Activated naive CD4-positive, alpha-beta T cell treated with anti-CD3 and anti-CD28 coated beads for 36 hours (primary cell): Measurements from ENCODE around the gene PCNA. TPM values are rescaled to one million over a fixed set of nuclear protein-coding genes. Genes with fewer than 3 reads are reported as not detected.

ENCODE experiments used
- CTCF ChIA-PET: fragments of 350-600 bp; sonication (Branson Sonifier 250); formaldehyde crosslinking; loops from one replicate; lab custom pipeline; 2021; ENCODE audit warnings: antibody characterized with exemption; lab: Charles Lee
- DNase-seq: peaks from one replicate; pipeline ENCODE4 v3.0.0-alpha.2; 2020
- H3K27ac Mint-ChIP-seq: one replicate; pipeline ENCODE4 v1.8.0; 2021; ENCODE audit warnings: mild to moderate bottlenecking, mixed read lengths
- H3K27me3 Mint-ChIP-seq: one replicate; pipeline ENCODE4 v1.8.0; 2021; ENCODE audit warnings: low read depth, mixed read lengths
- H3K36me3 Mint-ChIP-seq: one replicate; pipeline ENCODE4 v1.8.0; 2021; ENCODE audit warnings: low read depth, mixed read lengths
- H3K4me1 Mint-ChIP-seq: one replicate; pipeline ENCODE4 v1.8.0; 2021; ENCODE audit warnings: low read depth, mixed read lengths
- H3K4me3 Mint-ChIP-seq: one replicate; pipeline ENCODE4 v1.8.0; 2021; ENCODE audit warnings: mild to moderate bottlenecking, moderate library complexity, mixed read lengths
- H3K9me3 Mint-ChIP-seq: one replicate; pipeline ENCODE4 v1.8.0; 2021; ENCODE audit warnings: mixed read lengths
- intact Hi-C: fragments of 100-400 bp; cut with micrococcal nuclease; formaldehyde crosslinking; loops from one replicate; pipeline ENCODE4 v1.15.1; 2023
- total RNA-seq, 2 experiments: library from RNA; stranded (reverse); gene quantifications; one replicate each; pipeline ENCODE4 v1.2.3, GENCODE V29; 2021

The PCNA gene
- total RNA-seq, 2 experiments from 2014 or later = 631 to 641 TPM

GRCh38 chr20:5135363-5136012 is 15.7 kb upstream of the PCNA start:
- Mint-ChIP-seq H3K4me3 (no peak overlapping the region), H3K9me3 (no peaks in the 10 kb centered on the region), H3K27ac (no peak overlapping the region), H3K27me3 (no peaks in the 10 kb centered on the region), H3K36me3 (peaks cover 2% of the 10 kb centered on the region), H3K4me1 (peaks cover 25% of the 10 kb centered on the region)
- CTCF ChIA-PET = interaction anchor here (1.2 kb wide), 1 partner anchor 9 kb away, joined by 4 read pairs; the partner anchor contains the start of gene CDS2
- no peak for DNase-seq
- intact Hi-C loops = no loop called here

- H3K27ac Mint-ChIP-seq = no peak overlapping the region
- H3K36me3 Mint-ChIP-seq = peaks cover 2% of the 10 kb centered on the region
- peaks cover 18% of the 10 kb centered on the region for H3K4me1 Mint-ChIP-seq
- no peak overlapping the region for H3K4me3 Mint-ChIP-seq
- intact Hi-C loops = no loop called here
- H3K27me3 Mint-ChIP-seq = no peaks in the 10 kb centered on the region
- no peaks in the 10 kb centered on the region for H3K9me3 Mint-ChIP-seq
- CTCF ChIA-PET = no interaction called here
- no peak for DNase-seq
Observed at GRCh38 chr20:5133998-5134397, 14.2 kb upstream of the PCNA start.

GRCh38 chr20:5131502-5131901 is 11.7 kb upstream of the PCNA start:
- Mint-ChIP-seq H3K36me3 (peaks cover 5% of the 10 kb centered on the region), H3K27me3 (no peaks in the 10 kb centered on the region), H3K4me1 (peaks cover 34% of the 10 kb centered on the region), H3K9me3 (no peaks in the 10 kb centered on the region), H3K27ac (peak overlapping the region; percentile 61), H3K4me3 (no peak overlapping the region)
- CTCF ChIA-PET = interaction anchor here (0.9 to 8.5 kb wide), 4 partner anchors 9 to 57 kb away, joined by 3 to 180 read pairs (median 4); no protein-coding TSS in a partner anchor
- intact Hi-C loops = no loop called here
- no peak for DNase-seq

- H3K36me3 Mint-ChIP-seq = peaks cover 4% of the 10 kb centered on the region
- intact Hi-C loops = loop anchor here (5.0 to 10.0 kb wide), 3 partner anchors 226 to 623 kb away; partner anchors contain the start of gene SHLD1
- H3K27me3 Mint-ChIP-seq = no peaks in the 10 kb centered on the region
- H3K4me1 Mint-ChIP-seq = peaks cover 44% of the 10 kb centered on the region
- no peak for DNase-seq
- CTCF ChIA-PET = interaction anchor here (0.6 to 8.5 kb wide), 5 partner anchors 8 to 365 kb away, joined by 3 to 180 read pairs (median 5); no protein-coding TSS in a partner anchor
- H3K4me3 Mint-ChIP-seq = peak overlapping the region; percentile 90
- H3K9me3 Mint-ChIP-seq = no peaks in the 10 kb centered on the region
- peak overlapping the region; percentile 94 for H3K27ac Mint-ChIP-seq
Observed at GRCh38 chr20:5128886-5129285, 9.1 kb upstream of the PCNA start.

- H3K9me3 Mint-ChIP-seq = no peaks in the 10 kb centered on the region
- peak overlapping the region; percentile 94 for H3K27ac Mint-ChIP-seq
- CTCF ChIA-PET = interaction anchor here (1.1 to 8.5 kb wide), 3 partner anchors 26 to 95 kb away, joined by 8 to 180 read pairs (median 11); no protein-coding TSS in a partner anchor
- H3K4me1 Mint-ChIP-seq = peaks cover 44% of the 10 kb centered on the region
- intact Hi-C loops = loop anchor here (1.0 to 10.0 kb wide), 4 partner anchors 9 to 624 kb away; partner anchors contain the start of genes PCNA and SHLD1
- DNase-seq = no peak
- H3K4me3 Mint-ChIP-seq = peak overlapping the region; percentile 90
- peaks cover 3% of the 10 kb centered on the region for H3K36me3 Mint-ChIP-seq
- H3K27me3 Mint-ChIP-seq = no peaks in the 10 kb centered on the region
Observed at GRCh38 chr20:5127859-5128424, 8.2 kb upstream of the PCNA start.

- no peaks in the 10 kb centered on the region for H3K9me3 Mint-ChIP-seq
- H3K4me1 Mint-ChIP-seq = peaks cover 48% of the 10 kb centered on the region
- intact Hi-C loops = loop anchor here (1.0 to 10.0 kb wide), 4 partner anchors 8 to 625 kb away; partner anchors contain the start of genes PCNA and SHLD1
Observed at GRCh38 chr20:5127204-5127858, 7.6 kb upstream of the PCNA start.

GRCh38 chr20:5126512-5127203 is 6.9 kb upstream of the PCNA start, which contains the start of gene CDS2:
Gene CDS2, plus strand, starts transcription at chr20:5127008. Its CDS starts 85 bp downstream, at chr20:5127093.
- Mint-ChIP-seq H3K36me3 (peaks cover 3% of the 10 kb centered on the region), H3K27ac (peak within 1 kb of the TSS; percentile 94), H3K27me3 (no peaks in the 10 kb centered on the region), H3K4me3 (peak within 1 kb of the TSS; percentile 90), H3K9me3 (no peaks in the 10 kb centered on the region), H3K4me1 (peaks cover 50% of the 10 kb centered on the region)
- CTCF ChIA-PET = interaction anchor here (0.6 to 8.5 kb wide), 24 partner anchors 8 to 199 kb away, joined by 3 to 180 read pairs (median 4); no protein-coding TSS in a partner anchor
- DNase-seq = peak; percentile 100
- intact Hi-C loops = loop anchor here (1.0 to 10.0 kb wide), 10 partner anchors 7 to 824 kb away; partner anchors contain the start of genes MCM8, PCNA, SHLD1 and TRMT6

More at GRCh38 chr20:5127204-5127858, 7.6 kb upstream of the PCNA start:
- peak; percentile 86 for DNase-seq
- peak overlapping the region; percentile 90 for H3K4me3 Mint-ChIP-seq
- peaks cover 3% of the 10 kb centered on the region for H3K36me3 Mint-ChIP-seq
- peak overlapping the region; percentile 94 for H3K27ac Mint-ChIP-seq
- H3K27me3 Mint-ChIP-seq = no peaks in the 10 kb centered on the region
- CTCF ChIA-PET = interaction anchor here (0.7 to 8.5 kb wide), 15 partner anchors 8 to 198 kb away, joined by 3 to 180 read pairs (median 6); no protein-coding TSS in a partner anchor

GRCh38 chr20:5122873-5123260 is 3.1 kb upstream of the PCNA start:
- Mint-ChIP-seq H3K36me3 (peaks cover 16% of the 10 kb centered on the region), H3K4me1 (peaks cover 37% of the 10 kb centered on the region), H3K27me3 (no peaks in the 10 kb centered on the region), H3K27ac (no peak overlapping the region), H3K9me3 (no peaks in the 10 kb centered on the region), H3K4me3 (no peak overlapping the region)
- no peak for DNase-seq
- CTCF ChIA-PET = interaction anchor here (0.6 to 1.7 kb wide), 2 partner anchors 61 to 70 kb away, joined by 3 to 5 read pairs; no protein-coding TSS in a partner anchor
- intact Hi-C loops = loop anchor here (10.0 kb wide), 1 partner anchor 232 kb away; no protein-coding TSS in a partner anchor

- CTCF ChIA-PET = interaction anchor here (0.6 to 2.7 kb wide), 9 partner anchors 8 to 358 kb away, joined by 3 to 14 read pairs (median 3); no protein-coding TSS in a partner anchor
- peaks cover 45% of the 10 kb centered on the region for H3K4me1 Mint-ChIP-seq
- DNase-seq = no peak
Observed at GRCh38 chr20:5120185-5120476, 373 bp upstream of the PCNA start.

GRCh38 chr20:5119143-5119434 is 669 bp downstream of the PCNA start:
- no peaks in the 10 kb centered on the region for H3K27me3 Mint-ChIP-seq
- H3K27ac Mint-ChIP-seq = peak overlapping the region; percentile 99
- H3K36me3 Mint-ChIP-seq = peaks cover 46% of the 10 kb centered on the region
- H3K9me3 Mint-ChIP-seq = no peaks in the 10 kb centered on the region
- intact Hi-C loops = loop anchor here (1.0 kb wide), 1 partner anchor 8 kb away; the partner anchor contains the start of gene CDS2
- no peak for DNase-seq
- peak overlapping the region; percentile 93 for H3K4me3 Mint-ChIP-seq
- CTCF ChIA-PET = interaction anchor here (1.0 to 2.7 kb wide), 2 partner anchors 63 to 73 kb away, joined by 5 to 14 read pairs; no protein-coding TSS in a partner anchor
- H3K4me1 Mint-ChIP-seq = peaks cover 46% of the 10 kb centered on the region

More at GRCh38 chr20:5120185-5120476, 373 bp upstream of the PCNA start:
- intact Hi-C loops = loop anchor here (1.0 to 10.0 kb wide), 3 partner anchors 42 to 393 kb away; no protein-coding TSS in a partner anchor
- peak overlapping the region; percentile 93 for H3K4me3 Mint-ChIP-seq
- no peaks in the 10 kb centered on the region for H3K27me3 Mint-ChIP-seq
- no peaks in the 10 kb centered on the region for H3K9me3 Mint-ChIP-seq
- H3K36me3 Mint-ChIP-seq = peaks cover 40% of the 10 kb centered on the region
- peak overlapping the region; percentile 99 for H3K27ac Mint-ChIP-seq
